ENCODE results near the gene MALAT1. TPM values are rescaled to one million over a fixed set of nuclear protein-coding genes. Genes with fewer than 3 reads are reported as not detected.

MALAT1 gene
- total and polyA plus RNA-seq, 10 of the 15 experiments (the other 5 are each of a cell fraction or from before 2014, with no cell fraction given): 448 to 8,160 (median 2,019) TPM

DNA sequence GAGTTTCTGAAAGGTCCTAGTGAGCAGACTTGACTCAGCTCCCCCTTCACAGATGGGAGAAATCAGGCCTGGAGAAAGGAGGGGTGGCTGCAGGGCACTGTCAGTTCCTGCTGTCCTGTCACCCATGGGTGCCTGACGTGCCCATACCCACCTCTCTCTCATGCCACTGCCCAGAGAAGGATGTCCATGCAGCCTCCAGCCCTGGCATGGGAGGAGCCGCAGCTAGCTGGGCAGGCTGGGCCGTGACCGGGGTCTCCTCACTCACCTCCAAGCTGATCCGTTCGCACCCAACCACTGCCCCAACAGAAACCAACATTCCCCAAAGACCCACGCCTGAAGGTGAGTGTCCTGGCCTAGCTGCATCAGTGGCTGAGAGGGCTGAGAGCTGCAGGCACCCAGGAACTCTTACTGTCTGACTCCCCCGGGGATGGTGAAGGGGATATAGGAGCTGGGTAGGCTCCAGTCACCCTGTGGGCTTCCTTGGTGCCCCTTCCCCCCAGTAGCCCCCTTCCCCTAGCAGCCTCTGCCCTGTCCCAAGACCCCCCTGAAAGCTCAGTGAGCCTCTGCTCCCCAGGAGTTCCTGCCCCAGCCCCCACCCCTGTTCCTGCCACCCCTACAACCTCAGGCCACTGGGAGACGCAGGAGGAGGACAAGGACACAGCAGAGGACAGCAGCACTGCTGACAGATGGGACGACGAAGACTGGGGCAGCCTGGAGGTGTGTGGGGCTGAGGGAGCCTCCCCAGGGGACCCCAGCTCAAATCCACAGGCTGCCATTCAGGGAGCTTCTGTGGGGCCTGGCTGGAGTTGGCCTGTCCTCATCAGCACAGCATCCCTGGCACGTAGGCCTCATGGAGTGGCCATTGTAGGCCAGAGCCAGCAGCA is 37.8 kb downstream of the MALAT1 start:
- Histone ChIP-seq H3K4me3 (no peak overlapping the region), H2AFZ (ENCODE audit: control insufficient read depth, low read depth, low read length) (no peak overlapping the region), H3K9me3 (replicated peaks; ENCODE audit: control insufficient read depth, insufficient read depth, low read length) (no peaks in the 10 kb centered on the region), H3K4me2 (ENCODE audit: control insufficient read depth, insufficient read depth) (no peak overlapping the region), H3K9ac (ENCODE audit: control insufficient read depth, insufficient read depth, low read length) (no peak overlapping the region), H4K20me1 (ENCODE audit: control insufficient read depth, insufficient read depth) (no peaks in the 10 kb centered on the region), H3K4me1 (ENCODE audit: control insufficient read depth, insufficient read depth, low read length) (peaks cover 6% of the 10 kb centered on the region), H3K27me3 (replicated peaks in 1 of 2; ENCODE audit: control insufficient read depth in 2 of 2, insufficient read depth in 2 of 2, low read length in 1 of 2) (no peaks in the 10 kb centered on the region), H3K27ac (ENCODE audit: control insufficient read depth, insufficient read depth) (no peak overlapping the region), H3K79me2 (ENCODE audit: control insufficient read depth, insufficient read depth, low read length) (no peaks in the 10 kb centered on the region), H3K36me3 (ENCODE audit: control insufficient read depth in 2 of 2, insufficient read depth in 2 of 2, low read length in 1 of 2) (peaks cover 10 to 13% of the 10 kb centered on the region in 2 experiments)
- BruUV-seq (replicated peaks): no TSS peak
- ATAC-seq: no peak
- 83% methylated on average over 12 of the region's 12 CpGs for WGBS (ENCODE audit: insufficient coverage, insufficient replicate concordance, low lambda C conversion rate, missing lambda C conversion rate)
- POLR2A ChIA-PET: interaction anchor here (1.0 kb wide), 2 partner anchors 10 to 12 kb away, joined by 3 to 5 read pairs; partner anchors contain the start of gene SCYL1
- SMC1A ChIA-PET (ENCODE audit: uncharacterized antibody, unreplicated experiment): no interaction called here
- TF ChIP-seq SUPT20H (IDR thresholded peaks at IDR 0.05; ENCODE audit: borderline replicate concordance, control insufficient read depth, low read depth, low read length) (no peak), STAT1 (conservative IDR thresholded peaks at IDR 0.05) (no peak), GABPA (IDR thresholded peaks at IDR 0.05; ENCODE audit: low read depth) (no peak), TAF1 (IDR thresholded peaks at IDR 0.05; ENCODE audit: borderline replicate concordance, low read depth, low read length) (no peak), HDAC2 (IDR thresholded peaks at IDR 0.05) (no peak)
- TF ChIP-seq, protein P1, sequence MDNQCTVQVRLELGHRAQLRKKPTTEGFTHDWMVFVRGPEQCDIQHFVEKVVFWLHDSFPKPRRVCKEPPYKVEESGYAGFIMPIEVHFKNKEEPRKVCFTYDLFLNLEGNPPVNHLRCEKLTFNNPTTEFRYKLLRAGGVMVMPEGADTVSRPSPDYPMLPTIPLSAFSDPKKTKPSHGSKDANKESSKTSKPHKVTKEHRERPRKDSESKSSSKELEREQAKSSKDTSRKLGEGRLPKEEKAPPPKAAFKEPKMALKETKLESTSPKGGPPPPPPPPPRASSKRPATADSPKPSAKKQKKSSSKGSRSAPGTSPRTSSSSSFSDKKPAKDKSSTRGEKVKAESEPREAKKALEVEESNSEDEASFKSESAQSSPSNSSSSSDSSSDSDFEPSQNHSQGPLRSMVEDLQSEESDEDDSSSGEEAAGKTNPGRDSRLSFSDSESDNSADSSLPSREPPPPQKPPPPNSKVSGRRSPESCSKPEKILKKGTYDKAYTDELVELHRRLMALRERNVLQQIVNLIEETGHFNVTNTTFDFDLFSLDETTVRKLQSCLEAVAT (IDR thresholded peaks at IDR 0.05): no peak
- intact Hi-C loops (cut with micrococcal nuclease; ENCODE audit: unreplicated experiment): no loop called here
- in situ Hi-C loops (cut with MboI): no loop called here
- RAD21 ChIA-PET (ENCODE audit: unreplicated experiment): interaction anchor here (0.6 kb wide), 2 partner anchors 15 to 27 kb away, joined by 3 to 4 read pairs; no protein-coding TSS in a partner anchor
- CTCF ChIA-PET: no interaction called here
- no peak for FAIRE-seq
- DNase-seq (ENCODE audit: low read depth, low spot score): no peak

All from GM12878 (cell line).